ENCODE data around the gene EXT2.

Gene EXT2

GRCh38 chr11:44134625-44135024, 39.1 kb downstream of the EXT2 start:
- no peak for DNase-seq (ENCODE audit: low read depth)

- no peak for DNase-seq (ENCODE audit: low read depth)
These were observed 40.9 kb downstream of the EXT2 start for GRCh38 chr11:44136176-44136945.

GRCh38 chr11:44137057-44137456, 41.6 kb downstream of the EXT2 start:
- DNase-seq (ENCODE audit: low read depth): no peak

- no peak for DNase-seq (ENCODE audit: low read depth)
These were observed 42.8 kb downstream of the EXT2 start for GRCh38 chr11:44138286-44138685.

- no peak for DNase-seq (ENCODE audit: low read depth)
These were observed 43.5 kb downstream of the EXT2 start for GRCh38 chr11:44138980-44139379.

- no peak for DNase-seq (ENCODE audit: low read depth)
These were observed 44.3 kb downstream of the EXT2 start for GRCh38 chr11:44139565-44140330.

- no peak for DNase-seq (ENCODE audit: low read depth)
These were observed 44.9 kb downstream of the EXT2 start for GRCh38 chr11:44140372-44140771.

GRCh38 chr11:44140805-44141204, 45.3 kb downstream of the EXT2 start:
- no peak for DNase-seq (ENCODE audit: low read depth)

- DNase-seq (ENCODE audit: low read depth): no peak
These were observed 48.8 kb downstream of the EXT2 start for GRCh38 chr11:44143987-44144909.

- no peak for DNase-seq (ENCODE audit: low read depth)
These were observed 49.7 kb downstream of the EXT2 start for GRCh38 chr11:44145011-44145775.

GRCh38 chr11:44146931-44147330, 51.5 kb downstream of the EXT2 start:
- no peak for DNase-seq (ENCODE audit: low read depth)

- no peak for DNase-seq (ENCODE audit: low read depth)
These were observed 52.3 kb downstream of the EXT2 start for GRCh38 chr11:44147751-44148150.

GRCh38 chr11:44149651-44150050, 54.2 kb downstream of the EXT2 start:
- DNase-seq (ENCODE audit: low read depth): no peak

GRCh38 chr11:44150401-44150800, 54.9 kb downstream of the EXT2 start:
- DNase-seq (ENCODE audit: low read depth): no peak

GRCh38 chr11:44157019-44157418, 61.5 kb downstream of the EXT2 start:
- no peak for DNase-seq (ENCODE audit: low read depth)

- DNase-seq (ENCODE audit: low read depth): no peak
These were observed 62.9 kb downstream of the EXT2 start for GRCh38 chr11:44158384-44158783.

- no peak for DNase-seq (ENCODE audit: low read depth)
These were observed 64.6 kb downstream of the EXT2 start for GRCh38 chr11:44159848-44160721.

GRCh38 chr11:44162004-44162403, 66.5 kb downstream of the EXT2 start:
- DNase-seq (ENCODE audit: low read depth): no peak

GRCh38 chr11:44162662-44163061, 67.2 kb downstream of the EXT2 start:
- DNase-seq (ENCODE audit: low read depth): no peak

- no peak for DNase-seq (ENCODE audit: low read depth)
These were observed 70.0 kb downstream of the EXT2 start for GRCh38 chr11:44165432-44165831.

- no peak for DNase-seq (ENCODE audit: low read depth)
These were observed 71.6 kb downstream of the EXT2 start for GRCh38 chr11:44167046-44167445.

Data from stimulated activated CD4-positive, alpha-beta T cell treated with anti-CD3 and anti-CD28 coated beads, Interleukin-2, amount 100 ng/mL, for 4 hours (primary cell).